Activated naive CD8-positive, alpha-beta T cell treated with anti-CD3 and anti-CD28 coated beads for 36 hours (primary cell): ENCODE data around the gene SURF2. TPM values are rescaled to one million over a fixed set of nuclear protein-coding genes. Genes with fewer than 3 reads are reported as not detected.
"Not testable (repeated sequence)": the region's sequence is repeated elsewhere in the genome, so short reads cannot be mapped to it uniquely, and the experiment has no call there.

ENCODE experiments used
- DNase-seq: peaks from one replicate; pipeline ENCODE4 v3.0.0; 2021
- H3K27ac Mint-ChIP-seq: one replicate; pipeline ENCODE4 v1.8.0; 2022; ENCODE audit warnings: mild to moderate bottlenecking, moderate library complexity, mixed read lengths
- H3K27me3 Mint-ChIP-seq: one replicate; pipeline ENCODE4 v1.8.0; 2022; ENCODE audit warnings: mild to moderate bottlenecking, mixed read lengths
- H3K36me3 Mint-ChIP-seq: one replicate; pipeline ENCODE4 v1.8.0; 2021; ENCODE audit warnings: mild to moderate bottlenecking, mixed read lengths
- H3K4me1 Mint-ChIP-seq: one replicate; pipeline ENCODE4 v1.8.0; 2021; ENCODE audit warnings: mixed read lengths
- H3K4me3 Mint-ChIP-seq: one replicate; pipeline ENCODE4 v1.8.0; 2022; ENCODE audit warnings: mild to moderate bottlenecking, moderate library complexity, mixed read lengths
- H3K9me3 Mint-ChIP-seq: one replicate; pipeline ENCODE4 v1.8.0; 2022; ENCODE audit warnings: mixed read lengths
- total RNA-seq, 2 experiments: library from RNA; stranded (reverse); gene quantifications; one replicate each; pipeline ENCODE4 v1.2.3, GENCODE V29; 2021

Gene SURF2
- total RNA-seq, 2 experiments from 2014 or later = 30.7 to 32.2 TPM

- H3K27ac Mint-ChIP-seq = peak overlapping the region; percentile 25
- no peak overlapping the region for H3K4me3 Mint-ChIP-seq
- peaks cover 47% of the 10 kb centered on the region for H3K36me3 Mint-ChIP-seq
- peaks cover 25% of the 10 kb centered on the region for H3K4me1 Mint-ChIP-seq
- DNase-seq = no peak
- no peaks in the 10 kb centered on the region for H3K27me3 Mint-ChIP-seq
- H3K9me3 Mint-ChIP-seq = no peaks in the 10 kb centered on the region
These were observed 24.5 kb upstream of the SURF2 start for GRCh38 chr9:133331641-133332380.

DNA sequence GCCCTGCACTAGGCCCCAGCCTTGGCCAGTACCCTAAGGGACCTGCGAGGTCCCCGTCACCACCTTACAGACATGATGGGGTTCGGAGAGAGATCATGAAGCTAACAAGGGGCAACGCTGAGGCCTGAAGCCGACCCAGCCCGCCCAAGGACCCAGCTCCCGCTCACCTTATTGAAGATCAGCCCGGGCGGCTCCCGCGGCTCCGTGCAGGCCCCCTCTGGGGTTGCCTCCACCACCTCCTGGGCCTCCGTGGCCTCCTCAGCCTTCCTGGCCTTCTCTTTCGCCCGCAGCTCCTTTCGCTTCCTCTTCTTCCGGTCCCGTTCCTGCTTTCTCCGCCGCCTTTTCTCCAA lies 24.0 kb upstream of the SURF2 start:
- no peak for DNase-seq
- H3K27me3 Mint-ChIP-seq = no peaks in the 10 kb centered on the region
- H3K9me3 Mint-ChIP-seq = no peaks in the 10 kb centered on the region
- peaks cover 49% of the 10 kb centered on the region for H3K36me3 Mint-ChIP-seq
- H3K4me3 Mint-ChIP-seq = no peak overlapping the region
- peaks cover 25% of the 10 kb centered on the region for H3K4me1 Mint-ChIP-seq
- H3K27ac Mint-ChIP-seq = no peak overlapping the region

GRCh38 chr9:133333011-133333410 lies 23.3 kb upstream of the SURF2 start:
- Mint-ChIP-seq H3K4me3 (no peak overlapping the region), H3K27ac (no peak overlapping the region), H3K4me1 (peaks cover 29% of the 10 kb centered on the region), H3K27me3 (no peaks in the 10 kb centered on the region), H3K9me3 (no peaks in the 10 kb centered on the region), H3K36me3 (peaks cover 49% of the 10 kb centered on the region)
- no peak for DNase-seq

DNA sequence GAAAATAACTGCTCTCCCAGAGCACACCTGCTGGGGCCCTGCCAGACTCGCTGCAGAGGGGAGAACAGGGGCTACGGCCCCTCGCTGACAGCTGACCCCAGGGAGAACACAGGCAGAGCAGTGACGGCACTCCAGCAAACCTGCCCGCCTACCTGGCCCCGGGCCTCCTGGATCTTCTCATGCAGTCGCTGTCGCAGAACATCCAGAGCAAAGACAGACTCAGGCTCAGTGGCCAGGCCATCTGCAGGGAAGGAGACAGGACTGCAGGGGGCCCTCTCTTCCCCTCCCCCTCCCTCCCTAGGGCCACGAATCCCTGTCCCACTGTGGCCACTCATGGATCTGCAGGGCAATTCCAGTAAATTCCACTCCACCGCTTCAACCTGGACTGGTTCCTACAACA lies 22.8 kb upstream of the SURF2 start:
- Mint-ChIP-seq H3K4me3 (peak overlapping the region; percentile 98), H3K36me3 (peaks cover 50% of the 10 kb centered on the region), H3K27me3 (no peaks in the 10 kb centered on the region), H3K9me3 (no peaks in the 10 kb centered on the region), H3K4me1 (peaks cover 29% of the 10 kb centered on the region), H3K27ac (peak overlapping the region; percentile 66)
- no peak for DNase-seq

DNA sequence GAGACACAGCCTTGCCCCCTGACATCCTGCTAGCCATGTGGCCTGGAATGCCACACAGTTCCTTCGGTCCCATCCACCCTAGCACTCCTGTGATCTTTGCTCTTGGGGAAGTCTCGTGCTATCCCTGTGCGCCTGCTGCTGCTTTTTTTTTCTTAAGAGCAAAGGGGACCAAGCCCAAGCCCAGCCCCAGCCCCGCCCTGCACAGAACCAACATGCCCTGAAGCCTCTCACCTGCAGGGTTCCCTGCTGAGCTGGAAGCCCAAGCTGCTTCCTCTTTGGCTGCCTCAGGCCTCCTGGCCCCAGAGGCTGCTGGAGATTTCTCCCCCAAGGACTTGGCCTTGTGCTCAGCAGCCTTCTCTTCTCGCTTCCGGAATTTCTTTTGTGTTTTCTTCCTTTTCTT lies 22.2 kb upstream of the SURF2 start:
- H3K27ac Mint-ChIP-seq = peak overlapping the region; percentile 66
- DNase-seq = no peak
- H3K9me3 Mint-ChIP-seq = no peaks in the 10 kb centered on the region
- H3K4me1 Mint-ChIP-seq = peaks cover 29% of the 10 kb centered on the region
- no peaks in the 10 kb centered on the region for H3K27me3 Mint-ChIP-seq
- peak overlapping the region; percentile 98 for H3K4me3 Mint-ChIP-seq
- peaks cover 50% of the 10 kb centered on the region for H3K36me3 Mint-ChIP-seq

GRCh38 chr9:133334888-133335287 lies 21.5 kb upstream of the SURF2 start:
- Mint-ChIP-seq H3K36me3 (peaks cover 58% of the 10 kb centered on the region), H3K4me3 (peak overlapping the region; percentile 98), H3K27ac (peak overlapping the region; percentile 94), H3K4me1 (peaks cover 31% of the 10 kb centered on the region)
- not testable (repeated sequence) for H3K9me3 Mint-ChIP-seq, H3K27me3 Mint-ChIP-seq, DNase-seq

GRCh38 chr9:133335924-133336811 lies 20.2 kb upstream of the SURF2 start, which contains the start of gene SURF6:
TSS of gene SURF6 (minus strand) at chr9:133336188. CDS start at chr9:133336132, 56 bp downstream.
- H3K36me3 Mint-ChIP-seq = peaks cover 65% of the 10 kb centered on the region
- H3K4me1 Mint-ChIP-seq = peaks cover 37% of the 10 kb centered on the region
- H3K27ac Mint-ChIP-seq = peak within 1 kb of the TSS; percentile 94
- DNase-seq = peak; percentile 98
- H3K4me3 Mint-ChIP-seq = peak within 1 kb of the TSS; percentile 98
- H3K9me3 Mint-ChIP-seq = no peaks in the 10 kb centered on the region
- no peaks in the 10 kb centered on the region for H3K27me3 Mint-ChIP-seq

DNA sequence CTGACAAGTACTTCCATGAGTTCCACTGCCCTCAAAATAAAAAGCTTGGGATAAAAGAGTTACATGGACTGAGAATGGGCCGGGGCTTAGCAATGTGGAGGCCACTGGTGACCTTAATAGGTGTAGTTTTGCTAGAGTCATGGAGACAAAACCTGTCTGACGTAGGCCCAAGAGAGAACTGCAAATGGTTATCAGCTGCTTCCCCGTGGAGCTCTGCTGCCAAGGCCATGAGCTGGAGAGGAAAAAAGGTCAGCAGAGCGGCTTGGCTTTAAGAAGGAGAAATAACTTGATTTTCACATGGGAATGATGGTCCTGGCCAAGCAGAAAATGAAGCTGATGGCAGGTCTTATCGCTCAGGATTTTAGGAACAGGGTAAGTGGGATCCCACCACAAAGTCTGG lies 16.7 kb upstream of the SURF2 start:
- Mint-ChIP-seq H3K9me3 (no peaks in the 10 kb centered on the region), H3K4me3 (no peak overlapping the region), H3K36me3 (peaks cover 57% of the 10 kb centered on the region), H3K4me1 (peaks cover 28% of the 10 kb centered on the region), H3K27me3 (no peaks in the 10 kb centered on the region), H3K27ac (peak overlapping the region; percentile 82)
- no peak for DNase-seq

- DNase-seq = no peak
- Mint-ChIP-seq H3K4me3 (no peak overlapping the region), H3K4me1 (peaks cover 28% of the 10 kb centered on the region), H3K9me3 (no peaks in the 10 kb centered on the region), H3K27me3 (no peaks in the 10 kb centered on the region), H3K36me3 (peaks cover 57% of the 10 kb centered on the region), H3K27ac (peak overlapping the region; percentile 82)
These were observed 16.1 kb upstream of the SURF2 start for GRCh38 chr9:133340256-133340655.

DNA sequence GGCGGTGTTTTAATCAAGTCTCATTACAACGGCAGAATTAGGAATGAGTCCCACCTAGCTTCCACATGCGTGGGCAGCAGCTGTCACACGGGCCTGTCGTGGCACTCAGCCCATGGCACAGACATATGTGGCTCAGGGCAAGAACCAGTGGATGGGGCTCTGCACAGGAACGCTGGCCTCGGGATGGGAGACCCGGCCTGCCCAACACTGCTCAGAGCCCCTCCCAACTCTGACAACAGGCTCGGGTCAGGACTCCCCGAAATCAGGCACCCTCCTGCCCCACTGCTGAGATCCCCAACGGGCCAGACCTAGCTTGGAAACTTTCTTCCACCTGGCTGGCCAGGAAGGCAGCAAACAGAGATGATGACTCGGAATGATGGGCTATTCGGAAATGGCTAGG lies 15.4 kb upstream of the SURF2 start:
- Mint-ChIP-seq H3K4me3 (no peak overlapping the region), H3K27me3 (no peaks in the 10 kb centered on the region), H3K27ac (peak overlapping the region; percentile 82), H3K36me3 (peaks cover 52% of the 10 kb centered on the region), H3K4me1 (peaks cover 31% of the 10 kb centered on the region), H3K9me3 (no peaks in the 10 kb centered on the region)
- DNase-seq = no peak

GRCh38 chr9:133341369-133342068 lies 14.8 kb upstream of the SURF2 start:
- peaks cover 33% of the 10 kb centered on the region for H3K4me1 Mint-ChIP-seq
- no peak overlapping the region for H3K27ac Mint-ChIP-seq
- H3K4me3 Mint-ChIP-seq = no peak overlapping the region
- no peaks in the 10 kb centered on the region for H3K27me3 Mint-ChIP-seq
- H3K36me3 Mint-ChIP-seq = peaks cover 51% of the 10 kb centered on the region
- H3K9me3 Mint-ChIP-seq = no peaks in the 10 kb centered on the region
- DNase-seq = no peak

DNA sequence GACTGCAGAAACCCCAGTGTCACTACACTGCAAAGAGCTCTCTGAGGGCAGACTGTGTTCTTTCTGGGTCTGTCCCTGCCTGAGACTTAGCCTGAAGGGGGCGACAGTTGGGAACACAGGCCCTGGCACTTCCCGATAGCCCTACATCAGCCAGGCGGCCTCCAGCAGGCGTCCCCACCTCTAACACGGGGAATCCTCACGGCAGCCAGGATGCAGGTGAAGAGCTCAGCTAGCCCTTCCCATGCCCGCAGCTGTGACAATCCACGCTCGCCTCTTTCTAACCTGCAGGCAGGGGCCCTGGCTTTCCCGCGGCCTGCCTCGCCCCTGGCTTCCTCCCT lies 14.3 kb upstream of the SURF2 start:
- Mint-ChIP-seq H3K36me3 (peaks cover 51% of the 10 kb centered on the region), H3K4me1 (peaks cover 38% of the 10 kb centered on the region), H3K27me3 (no peaks in the 10 kb centered on the region), H3K9me3 (no peaks in the 10 kb centered on the region), H3K4me3 (no peak overlapping the region), H3K27ac (no peak overlapping the region)
- DNase-seq = no peak

- Mint-ChIP-seq H3K27ac (no peak overlapping the region), H3K4me1 (peaks cover 38% of the 10 kb centered on the region), H3K4me3 (no peak overlapping the region), H3K36me3 (peaks cover 53% of the 10 kb centered on the region), H3K27me3 (no peaks in the 10 kb centered on the region), H3K9me3 (no peaks in the 10 kb centered on the region)
- no peak for DNase-seq
These were observed 13.8 kb upstream of the SURF2 start for GRCh38 chr9:133342570-133342969.

DNA sequence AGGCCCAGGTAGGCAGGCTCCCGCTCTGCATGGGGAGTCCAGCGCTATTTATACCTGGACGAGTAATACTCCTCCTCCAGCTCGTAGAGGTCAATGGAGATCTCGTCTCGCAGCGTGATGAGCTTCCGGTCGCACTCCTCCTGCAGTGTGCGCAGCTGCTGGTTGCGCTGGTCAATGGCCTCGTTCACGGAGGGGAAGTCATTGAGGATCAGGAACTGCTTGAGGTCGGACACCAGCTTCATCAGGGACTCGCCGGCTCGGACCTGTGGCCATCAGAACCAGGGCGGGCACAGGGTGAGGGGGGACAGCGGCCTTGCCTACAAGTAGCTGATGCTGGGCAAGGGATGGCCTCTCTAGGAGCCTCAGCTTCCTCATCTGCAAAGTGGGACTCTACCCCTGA lies 12.3 kb upstream of the SURF2 start:
- peaks cover 4% of the 10 kb centered on the region for H3K27me3 Mint-ChIP-seq
- H3K4me1 Mint-ChIP-seq = peaks cover 37% of the 10 kb centered on the region
- H3K27ac Mint-ChIP-seq = no peak overlapping the region
- no peak overlapping the region for H3K4me3 Mint-ChIP-seq
- peaks cover 59% of the 10 kb centered on the region for H3K36me3 Mint-ChIP-seq
- DNase-seq = no peak
- no peaks in the 10 kb centered on the region for H3K9me3 Mint-ChIP-seq

DNA sequence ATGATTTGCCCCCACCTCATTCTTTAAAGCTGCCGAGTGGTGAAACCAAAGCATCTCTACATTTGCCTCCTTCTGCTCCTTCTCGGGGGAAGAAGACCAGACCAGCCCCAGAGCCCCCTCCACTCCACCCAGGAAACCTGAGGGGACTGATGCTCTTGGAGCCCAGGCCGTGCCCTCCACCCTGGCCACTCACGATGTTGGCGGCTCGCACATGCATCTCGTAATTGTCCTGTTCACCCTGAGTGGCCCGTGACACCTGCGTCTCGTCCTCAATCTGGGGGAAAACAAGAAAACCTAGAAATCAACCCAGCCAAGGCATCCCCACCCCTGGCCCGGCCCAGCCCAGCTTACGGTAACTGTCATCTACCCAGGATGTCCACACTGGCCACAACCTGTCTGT lies 11.4 kb upstream of the SURF2 start:
- H3K4me1 Mint-ChIP-seq = peaks cover 40% of the 10 kb centered on the region
- DNase-seq = no peak
- H3K9me3 Mint-ChIP-seq = no peaks in the 10 kb centered on the region
- H3K4me3 Mint-ChIP-seq = no peak overlapping the region
- peaks cover 59% of the 10 kb centered on the region for H3K36me3 Mint-ChIP-seq
- H3K27ac Mint-ChIP-seq = no peak overlapping the region
- H3K27me3 Mint-ChIP-seq = peaks cover 4% of the 10 kb centered on the region
